GM12891 (cell line): ENCODE data around the gene ZNF275.

ENCODE experiments used
- DNase-seq: peaks from one replicate; pipeline ENCODE4 v3.0.0; 2011; ENCODE audit warnings: low spot score; ENCODE audit not compliant: insufficient read length
- FAIRE-seq: peaks from 2 replicates; lab custom pipeline; 2011; peaks lifted over from hg19 to GRCh38; lab: Jason Lieb, UNC
- PAX5 ChIP-seq: IDR thresholded peaks from 2 replicates; pipeline ENCODE4 v1.6.1; 2011; ENCODE audit warnings: low read length, moderate library complexity, mild to moderate bottlenecking; ENCODE audit not compliant: insufficient read depth, severe bottlenecking
- POLR2A ChIP-seq: IDR thresholded peaks from 2 replicates; pipeline ENCODE4 v1.6.1; 2011; ENCODE audit warnings: low read depth, low read length, control low read depth
- POLR2AphosphoS5 ChIP-seq: IDR thresholded peaks from 2 replicates; pipeline ENCODE4 v1.6.1; 2011; ENCODE audit warnings: low read depth, low read length, control low read depth
- POU2F2 ChIP-seq: IDR thresholded peaks from 2 replicates; pipeline ENCODE4 v1.6.1; 2011; ENCODE audit warnings: low read depth, mild to moderate bottlenecking, control low read depth, low read length, moderate library complexity
- SPI1 ChIP-seq: IDR thresholded peaks from 2 replicates; pipeline ENCODE4 v1.6.1; 2011; ENCODE audit warnings: low read depth, low read length, control low read depth
- TAF1 ChIP-seq: IDR thresholded peaks from 2 replicates; pipeline ENCODE4 v1.6.1; 2011; ENCODE audit warnings: low read depth, low read length, control low read depth

ZNF275 gene

GRCh38 chrX:153397256-153397960 lies 63.5 kb downstream of the ZNF275 start:
- TF ChIP-seq SPI1 (no peak), POU2F2 (no peak), POLR2A (no peak), TAF1 (no peak), PAX5 (no peak), POLR2AphosphoS5 (no peak)
- no peak for FAIRE-seq

GRCh38 chrX:153398275-153398960 lies 64.5 kb downstream of the ZNF275 start:
- DNase-seq, result no peak
- TF ChIP-seq SPI1, result no peak
- no peak for TF ChIP-seq TAF1
- no peak for TF ChIP-seq POLR2A
- TF ChIP-seq POLR2AphosphoS5, result no peak
- TF ChIP-seq POU2F2, result no peak
- no peak for TF ChIP-seq PAX5
- FAIRE-seq, result no peak

More at GRCh38 chrX:153397256-153397960, 63.5 kb downstream of the ZNF275 start:
- DNase-seq, result no peak

- DNase-seq (peak; percentile 83), FAIRE-seq (peak; percentile 51)
- TF ChIP-seq TAF1 (no peak), POU2F2 (no peak), POLR2A (no peak), POLR2AphosphoS5 (no peak), PAX5 (no peak), SPI1 (no peak)
These were observed 66.5 kb downstream of the ZNF275 start for GRCh38 chrX:153400146-153401132.

- DNase-seq, result no peak
- FAIRE-seq, result no peak
- TF ChIP-seq PAX5, result no peak
- no peak for TF ChIP-seq POLR2A
- TF ChIP-seq SPI1, result no peak
- TF ChIP-seq POLR2AphosphoS5, result no peak
- TF ChIP-seq POU2F2, result no peak
- TF ChIP-seq TAF1, result no peak
These were observed 67.3 kb downstream of the ZNF275 start, which contains the start of gene PNMA6E for GRCh38 chrX:153401133-153401764. TSS of gene PNMA6E (minus strand) at chrX:153401350. CDS start at chrX:153398849, 2,501 bp downstream.
